ENCODE data around the gene AFMID.

DNA sequence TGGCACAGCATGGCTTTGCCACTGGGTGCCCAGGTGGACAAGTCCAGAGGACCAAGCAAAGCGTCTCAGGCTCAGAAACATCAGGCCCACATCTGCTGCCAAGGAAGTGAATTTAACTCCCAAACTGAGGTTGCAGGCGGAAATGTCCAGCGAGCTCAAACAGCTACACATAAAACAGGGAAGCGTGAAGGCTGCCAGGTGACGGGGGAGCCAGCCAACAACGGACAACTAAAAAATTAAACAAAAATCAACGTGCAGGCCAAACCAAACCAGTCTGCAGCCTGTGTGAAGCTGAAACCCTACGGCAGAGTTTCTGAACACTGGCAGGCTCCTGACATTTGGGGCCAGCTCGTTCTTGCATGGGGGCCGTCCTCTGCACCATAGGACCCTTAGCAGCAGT lies 2.8 kb upstream of the AFMID start:
- TF ChIP-seq POLR2AphosphoS5 (IDR thresholded peaks at IDR 0.05) (no peak), POLR2A (IDR thresholded peaks at IDR 0.05) (no peak)
- TF ChIP-seq, protein P1, sequence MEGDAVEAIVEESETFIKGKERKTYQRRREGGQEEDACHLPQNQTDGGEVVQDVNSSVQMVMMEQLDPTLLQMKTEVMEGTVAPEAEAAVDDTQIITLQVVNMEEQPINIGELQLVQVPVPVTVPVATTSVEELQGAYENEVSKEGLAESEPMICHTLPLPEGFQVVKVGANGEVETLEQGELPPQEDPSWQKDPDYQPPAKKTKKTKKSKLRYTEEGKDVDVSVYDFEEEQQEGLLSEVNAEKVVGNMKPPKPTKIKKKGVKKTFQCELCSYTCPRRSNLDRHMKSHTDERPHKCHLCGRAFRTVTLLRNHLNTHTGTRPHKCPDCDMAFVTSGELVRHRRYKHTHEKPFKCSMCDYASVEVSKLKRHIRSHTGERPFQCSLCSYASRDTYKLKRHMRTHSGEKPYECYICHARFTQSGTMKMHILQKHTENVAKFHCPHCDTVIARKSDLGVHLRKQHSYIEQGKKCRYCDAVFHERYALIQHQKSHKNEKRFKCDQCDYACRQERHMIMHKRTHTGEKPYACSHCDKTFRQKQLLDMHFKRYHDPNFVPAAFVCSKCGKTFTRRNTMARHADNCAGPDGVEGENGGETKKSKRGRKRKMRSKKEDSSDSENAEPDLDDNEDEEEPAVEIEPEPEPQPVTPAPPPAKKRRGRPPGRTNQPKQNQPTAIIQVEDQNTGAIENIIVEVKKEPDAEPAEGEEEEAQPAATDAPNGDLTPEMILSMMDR (IDR thresholded peaks at IDR 0.05) = no peak
